ENCODE data around the gene IQGAP1.
A peak's percentile ranks its signal among the peaks of the same experiment; 100 is the strongest.
"Not testable (repeated sequence)": the region's sequence is repeated elsewhere in the genome, so short reads cannot be mapped to it uniquely, and the experiment has no call there.

Gene IQGAP1

GRCh38 chr15:90481023-90481422 lies 93.0 kb downstream of the IQGAP1 start:
- DNase-seq (ENCODE audit: low read depth in 2 of 2) = no peak

- DNase-seq (ENCODE audit: low read depth in 2 of 2) = peak in 1 of 2 donors; percentile 12
Measured at GRCh38 chr15:90482124-90483011, 94.3 kb downstream of the IQGAP1 start.

- no peak for DNase-seq (ENCODE audit: low read depth in 2 of 2)
Measured at GRCh38 chr15:90483012-90483307, 94.9 kb downstream of the IQGAP1 start.

DNA sequence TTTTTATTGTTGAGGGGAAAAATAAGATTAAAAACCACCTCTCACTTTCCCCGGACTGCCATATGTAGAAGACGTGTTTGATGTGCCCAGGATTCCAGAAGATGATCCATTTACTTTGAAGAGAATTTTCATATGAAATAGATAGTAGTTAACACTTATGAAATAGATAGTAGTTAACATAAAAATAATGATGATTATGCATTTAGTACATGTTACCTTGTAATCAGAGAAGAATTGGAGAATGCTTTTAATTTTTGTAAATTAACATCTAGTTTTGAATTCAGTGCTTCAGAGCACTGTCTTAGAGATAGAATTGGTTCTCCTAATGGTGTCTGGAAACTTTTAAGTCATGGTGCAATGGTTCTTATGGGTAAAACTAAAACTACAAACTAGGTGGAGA lies 95.6 kb downstream of the IQGAP1 start:
- no peak for DNase-seq (ENCODE audit: low read depth in 2 of 2)

GRCh38 chr15:90487186-90487585 lies 99.1 kb downstream of the IQGAP1 start:
- DNase-seq (ENCODE audit: low read depth in 2 of 2) = no peak

DNA sequence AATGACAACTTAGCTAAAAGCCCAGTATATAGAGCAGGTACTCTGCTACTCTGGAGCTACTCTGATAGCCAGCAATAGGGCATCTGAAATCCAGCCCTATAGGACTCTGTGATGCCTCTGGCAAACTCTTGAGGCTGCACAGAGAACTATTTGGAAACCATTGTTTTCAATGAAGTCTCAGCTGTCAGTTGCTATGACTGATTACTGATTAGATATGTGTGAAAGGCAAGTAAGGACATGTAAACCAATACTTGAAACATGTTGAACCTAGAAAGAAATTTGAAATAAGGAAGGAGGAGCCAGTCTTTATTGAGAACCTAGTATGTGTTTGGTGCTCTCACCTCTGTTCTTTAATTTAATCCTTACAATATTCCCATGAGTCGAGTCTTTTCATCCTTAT lies 101.5 kb downstream of the IQGAP1 start:
- DNase-seq (ENCODE audit: low read depth in 2 of 2) = no peak

DNA sequence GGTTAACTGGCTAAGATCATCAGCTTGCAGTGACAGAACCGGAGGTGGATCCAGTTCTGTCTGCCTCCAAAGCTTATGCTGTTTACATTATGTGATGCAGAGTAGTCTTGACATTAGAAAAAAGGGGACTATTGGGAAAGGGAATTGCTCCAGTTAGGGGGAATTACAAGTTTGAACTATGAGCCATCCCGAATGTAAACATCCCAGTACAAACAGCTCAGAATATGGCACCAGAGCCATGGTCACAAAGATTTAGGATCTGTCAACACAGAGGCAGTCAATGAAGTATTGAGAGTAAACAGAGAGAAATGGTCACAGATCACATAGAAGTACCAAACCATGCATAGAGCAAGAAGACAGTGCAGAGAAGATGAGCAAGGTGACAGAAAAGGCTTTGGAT lies 101.9 kb downstream of the IQGAP1 start:
- no peak for DNase-seq (ENCODE audit: low read depth in 2 of 2)

GRCh38 chr15:90493647-90494046 lies 105.6 kb downstream of the IQGAP1 start:
- no peak for DNase-seq (ENCODE audit: low read depth in 2 of 2)

DNA sequence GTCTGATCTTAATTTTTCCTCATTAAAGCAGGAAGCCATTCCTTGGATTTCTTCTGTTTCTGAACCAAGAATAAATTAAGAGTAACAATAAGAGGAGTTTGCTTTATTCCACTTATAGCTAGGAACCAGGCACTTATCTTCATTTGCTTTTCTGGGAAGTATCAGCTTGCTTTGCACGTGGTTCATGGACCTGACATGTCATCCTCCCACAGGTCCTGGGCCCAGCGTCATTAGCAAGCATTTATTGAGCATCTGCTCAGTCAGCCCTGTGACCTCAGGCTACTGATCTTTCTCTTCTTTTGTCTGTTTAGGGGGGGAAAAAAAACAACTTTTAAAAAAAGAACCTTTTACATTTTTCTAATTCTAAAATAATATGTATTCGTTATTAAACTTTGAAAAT lies 107.0 kb downstream of the IQGAP1 start:
- no peak for DNase-seq (ENCODE audit: low read depth in 2 of 2)

- DNase-seq (ENCODE audit: low read depth in 2 of 2) = no peak
Measured at GRCh38 chr15:90496791-90497190, 108.7 kb downstream of the IQGAP1 start.

DNA sequence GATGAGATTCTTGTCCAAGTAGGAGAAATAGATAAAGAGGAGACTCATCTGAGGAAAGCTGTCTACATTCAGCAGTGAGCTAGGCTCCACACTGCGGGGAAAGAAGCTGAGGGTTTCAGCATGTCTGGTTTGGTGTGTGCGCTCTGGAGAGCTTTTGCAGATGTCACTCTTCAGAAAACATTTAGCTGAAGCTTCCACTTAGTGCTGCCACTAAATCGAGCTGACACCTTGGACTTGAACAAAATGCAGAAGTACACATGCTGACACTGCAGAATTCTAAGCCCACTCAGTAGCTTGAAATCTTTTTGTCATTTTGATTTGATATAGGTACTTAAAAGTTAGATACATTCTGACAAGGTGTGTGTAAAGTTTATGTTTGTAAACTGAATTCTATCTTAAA lies 109.3 kb downstream of the IQGAP1 start:
- DNase-seq (ENCODE audit: low read depth in 2 of 2) = no peak

DNA sequence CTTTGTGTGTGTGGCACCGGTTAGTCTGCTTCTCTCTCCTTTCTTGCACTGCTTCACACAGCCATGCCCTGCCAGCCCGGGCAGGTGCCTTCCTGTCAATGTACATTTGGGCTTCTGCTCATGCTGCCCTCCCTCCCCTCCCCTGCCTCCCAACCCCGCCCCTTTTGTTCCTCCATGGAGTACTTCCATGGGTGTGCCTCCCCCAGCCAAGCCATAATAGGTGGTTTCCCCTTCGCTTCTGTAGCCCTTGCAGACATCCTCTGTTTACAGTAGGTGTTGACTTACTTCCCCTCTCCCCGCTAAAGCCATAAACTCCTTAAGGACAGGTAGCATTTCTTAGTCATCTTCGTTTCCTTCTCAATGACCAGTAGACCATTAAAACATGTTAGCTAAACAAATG lies 109.9 kb downstream of the IQGAP1 start:
- no peak for DNase-seq (ENCODE audit: low read depth in 2 of 2)

- DNase-seq (ENCODE audit: low read depth in 2 of 2) = no peak
Measured at GRCh38 chr15:90500171-90500570, 112.1 kb downstream of the IQGAP1 start.

GRCh38 chr15:90501898-90502297 lies 113.9 kb downstream of the IQGAP1 start:
- no peak for DNase-seq (ENCODE audit: low read depth in 2 of 2)

GRCh38 chr15:90510781-90511180 lies 122.7 kb downstream of the IQGAP1 start:
- DNase-seq (ENCODE audit: low read depth in 2 of 2) = not testable (repeated sequence)

GRCh38 chr15:90511211-90511618 lies 123.2 kb downstream of the IQGAP1 start:
- not testable (repeated sequence) for DNase-seq (ENCODE audit: low read depth in 2 of 2)

- DNase-seq (ENCODE audit: low read depth in 2 of 2) = no peak
Measured at GRCh38 chr15:90512276-90512675, 124.2 kb downstream of the IQGAP1 start.

GRCh38 chr15:90512981-90513380 lies 124.9 kb downstream of the IQGAP1 start:
- DNase-seq (ENCODE audit: low read depth in 2 of 2) = no peak

GRCh38 chr15:90513448-90513847 lies 125.4 kb downstream of the IQGAP1 start:
- DNase-seq (ENCODE audit: low read depth in 2 of 2) = no peak

DNA sequence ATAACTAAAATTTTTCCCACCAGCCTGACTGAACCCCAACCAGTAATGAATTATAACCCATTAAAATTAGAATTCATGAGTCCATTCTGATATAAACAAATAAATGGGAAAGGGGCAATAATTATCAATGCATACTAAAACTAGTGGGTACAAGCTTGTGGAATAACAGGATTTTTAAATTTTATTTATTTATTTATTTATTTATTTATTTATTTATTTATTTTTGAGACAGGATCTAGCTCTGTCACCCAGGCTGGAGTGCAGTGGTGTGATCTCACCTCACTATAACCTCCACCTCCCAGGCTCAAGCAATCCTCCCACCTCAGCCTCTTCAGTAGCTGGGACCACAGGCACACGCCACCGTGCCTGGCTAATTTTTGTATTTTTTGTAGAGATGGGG lies 125.9 kb downstream of the IQGAP1 start:
- DNase-seq (ENCODE audit: low read depth in 2 of 2) = not testable (repeated sequence)

DNA sequence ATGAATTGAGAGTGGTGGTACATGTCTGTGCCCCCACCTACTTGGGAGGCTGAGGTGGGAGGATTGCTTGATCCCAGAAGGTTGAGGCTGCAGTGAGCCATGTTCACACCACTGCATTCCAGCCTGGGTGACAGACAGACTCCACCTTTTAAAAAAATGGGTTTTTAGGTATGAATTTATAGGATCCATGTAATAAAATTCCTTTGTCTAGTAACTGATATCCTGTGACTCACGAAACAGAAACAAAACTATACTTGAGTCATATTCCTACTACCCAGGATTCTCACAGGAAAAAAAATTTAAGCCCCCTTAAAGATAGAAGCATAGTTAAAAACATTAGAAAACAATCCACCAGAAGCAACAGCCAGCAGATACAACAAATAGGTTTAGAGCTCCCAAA lies 131.6 kb downstream of the IQGAP1 start:
- no peak for DNase-seq (ENCODE audit: low read depth in 2 of 2)

GRCh38 chr15:90520365-90520764 lies 132.3 kb downstream of the IQGAP1 start:
- no peak for DNase-seq (ENCODE audit: low read depth in 2 of 2)

- no peak for DNase-seq (ENCODE audit: low read depth in 2 of 2)
Measured at GRCh38 chr15:90523373-90523772, 135.3 kb downstream of the IQGAP1 start.
